G401 (cell line): Measurements from ENCODE around the gene NSA2. TPM values are rescaled to one million over a fixed set of nuclear protein-coding genes. Genes with fewer than 3 reads are reported as not detected.
A peak's percentile ranks its signal among the peaks of the same experiment; 100 is the strongest.
"Not testable (repeated sequence)": the region's sequence is repeated elsewhere in the genome, so short reads cannot be mapped to it uniquely, and the experiment has no call there.

Experiments used
- DNase-seq: peaks from one replicate; pipeline ENCODE4 v3.0.0-alpha.2; 2015; ENCODE audit warnings: low spot score
- in situ Hi-C: cut with HindIII; loops from 2 replicates; pipeline ENCODE4 v1.10.0; 2016; ENCODE audit warnings: low sequenced_read_pairs, mixed read lengths
- total RNA-seq: library from RNA; depleted of rRNA; stranded (reverse); fragments of >200 nt; shearing (Covaris generic); gene quantifications from 2 replicates; pipeline ENCODE4 v1.2.3, GENCODE V29; 2014; rRNA removed

The NSA2 gene
- total RNA-seq = 21.1 and 37.4 TPM in 2 replicates

GRCh38 chr5:74766849-74767578, at the start of gene NSA2, which contains the start of gene GFM2:
Gene NSA2 (plus strand): TSS chr5:74767249. CDS start chr5:74767361, 112 bp downstream.
Gene GFM2 (minus strand): TSS chr5:74767117. CDS start chr5:74763742, 3,375 bp downstream.
- in situ Hi-C loops = no loop called here
- peak; percentile 93 for DNase-seq

DNA sequence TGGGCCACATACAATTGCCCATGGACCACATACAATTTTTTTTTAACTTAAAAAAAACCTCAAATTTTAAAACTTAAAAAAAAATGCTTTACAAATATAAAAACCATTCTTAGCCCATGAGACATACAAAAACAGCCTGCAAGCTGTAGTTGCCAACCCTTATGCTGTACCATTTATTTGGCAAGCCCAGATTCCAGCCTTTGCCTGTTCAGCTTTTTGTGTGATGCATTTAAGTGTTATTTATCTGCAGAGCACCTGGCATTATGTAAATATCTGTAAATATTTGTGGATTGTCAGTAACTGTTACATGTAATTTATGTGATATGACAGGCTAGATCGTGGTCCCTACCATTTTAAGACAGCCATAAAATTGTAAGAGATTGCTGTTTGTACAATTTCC, 49.5 kb upstream of the NSA2 start:
- DNase-seq = no peak
- in situ Hi-C loops = no loop called here

DNA sequence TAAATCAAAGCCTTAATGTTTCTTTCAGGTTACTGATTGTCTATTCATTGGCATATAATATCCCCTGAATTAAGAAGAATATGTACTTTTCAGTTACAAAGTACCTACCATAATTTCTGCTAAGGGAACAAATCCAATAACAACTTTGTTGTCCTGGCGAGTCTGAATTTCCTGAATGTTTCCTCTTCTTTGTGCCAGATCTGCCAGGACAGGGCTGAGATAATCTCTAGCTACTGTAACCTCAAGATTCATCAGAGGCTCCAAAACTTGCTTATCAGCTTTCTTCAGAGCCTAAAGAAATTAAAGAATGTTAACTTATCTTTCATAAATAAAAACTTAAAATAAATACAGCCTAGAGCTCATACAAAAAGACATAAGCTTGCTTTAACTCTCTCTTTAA, 44.8 kb upstream of the NSA2 start:
- no peak for DNase-seq
- in situ Hi-C loops = no loop called here

GRCh38 chr5:74725331-74725730, 41.7 kb upstream of the NSA2 start:
- DNase-seq = no peak
- in situ Hi-C loops = no loop called here

GRCh38 chr5:74736759-74737158, 30.3 kb upstream of the NSA2 start:
- peak; percentile 10 for DNase-seq
- in situ Hi-C loops = no loop called here

GRCh38 chr5:74738406-74738805, 28.6 kb upstream of the NSA2 start:
- no peak for DNase-seq
- in situ Hi-C loops = no loop called here

GRCh38 chr5:74748742-74749141, 18.3 kb upstream of the NSA2 start:
- in situ Hi-C loops, DNase-seq: not testable (repeated sequence)

GRCh38 chr5:74761241-74761640, 5.8 kb upstream of the NSA2 start:
- no peak for DNase-seq

GRCh38 chr5:74762599-74762998, 4.5 kb upstream of the NSA2 start:
- in situ Hi-C loops = no loop called here
- DNase-seq = no peak

More at GRCh38 chr5:74761241-74761640, 5.8 kb upstream of the NSA2 start:
- in situ Hi-C loops = no loop called here

- no peak for DNase-seq
- in situ Hi-C loops = no loop called here
Observed at GRCh38 chr5:74763504-74763903, 3.5 kb upstream of the NSA2 start.

- in situ Hi-C loops = no loop called here
- no peak for DNase-seq
Observed at GRCh38 chr5:74765201-74765600, 1.8 kb upstream of the NSA2 start.

DNA sequence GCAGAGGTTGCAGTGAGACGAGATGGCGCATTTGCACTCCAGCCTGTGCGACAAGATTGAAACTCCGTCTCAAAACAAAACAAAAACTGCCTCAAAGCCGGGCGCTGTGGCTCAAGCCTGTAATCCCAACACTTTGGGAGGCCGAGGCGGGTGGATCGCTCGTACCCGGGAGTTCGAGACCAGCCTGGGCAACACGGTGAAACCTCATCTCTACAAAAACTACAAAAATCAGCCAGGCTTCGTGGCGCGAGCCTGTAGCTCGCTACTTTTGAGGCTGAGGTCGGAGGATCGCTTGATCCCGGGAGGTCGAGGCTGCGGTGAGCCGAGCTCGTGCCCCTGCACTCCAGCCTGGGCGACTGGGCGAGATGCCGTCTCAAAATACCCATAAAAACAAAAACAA, 1.1 kb upstream of the NSA2 start:
- DNase-seq = no peak
- in situ Hi-C loops = no loop called here

GRCh38 chr5:74766418-74766848, 616 bp upstream of the NSA2 start:
- in situ Hi-C loops = no loop called here
- DNase-seq = peak; percentile 18

DNA sequence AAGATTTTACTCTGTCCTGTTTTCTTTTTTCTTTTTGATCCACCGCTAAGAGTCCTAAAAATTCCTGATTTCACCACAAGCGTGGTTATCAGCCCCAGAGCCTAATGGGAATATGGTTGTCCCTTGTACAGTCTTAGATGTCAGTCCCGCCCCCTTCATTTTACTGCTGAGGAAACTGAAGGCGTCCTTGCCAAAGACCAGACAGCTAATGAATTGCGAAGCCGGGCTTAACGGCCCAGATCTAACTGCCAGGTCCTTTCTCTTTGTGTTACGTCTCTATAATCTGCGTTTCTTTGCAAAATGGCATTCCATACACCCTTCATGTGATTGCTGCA, 497 bp downstream of the NSA2 start:
- in situ Hi-C loops = no loop called here
- peak; percentile 66 for DNase-seq

DNA sequence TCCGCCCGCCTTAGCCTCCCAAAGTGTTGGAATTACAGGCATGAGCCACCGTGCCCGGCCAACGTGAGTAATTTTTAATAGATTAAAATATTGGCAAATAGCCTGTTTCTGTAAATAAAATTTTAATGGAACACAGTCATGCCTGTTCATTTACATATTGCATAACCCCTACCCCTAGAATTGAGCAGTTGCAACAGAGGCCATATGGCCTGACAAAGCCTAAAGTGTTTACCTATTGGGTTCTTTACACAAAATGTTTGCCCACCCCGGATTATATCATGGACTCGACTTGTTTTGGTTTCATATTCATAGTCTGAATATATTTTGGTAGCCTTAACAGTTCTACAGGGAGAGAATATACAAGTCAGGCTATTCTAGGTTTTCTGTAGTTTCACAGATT, 5.3 kb downstream of the NSA2 start:
- DNase-seq = no peak
- in situ Hi-C loops = no loop called here

- no peak for DNase-seq
- in situ Hi-C loops = no loop called here
Observed at GRCh38 chr5:74778609-74779008, 11.6 kb downstream of the NSA2 start.

DNA sequence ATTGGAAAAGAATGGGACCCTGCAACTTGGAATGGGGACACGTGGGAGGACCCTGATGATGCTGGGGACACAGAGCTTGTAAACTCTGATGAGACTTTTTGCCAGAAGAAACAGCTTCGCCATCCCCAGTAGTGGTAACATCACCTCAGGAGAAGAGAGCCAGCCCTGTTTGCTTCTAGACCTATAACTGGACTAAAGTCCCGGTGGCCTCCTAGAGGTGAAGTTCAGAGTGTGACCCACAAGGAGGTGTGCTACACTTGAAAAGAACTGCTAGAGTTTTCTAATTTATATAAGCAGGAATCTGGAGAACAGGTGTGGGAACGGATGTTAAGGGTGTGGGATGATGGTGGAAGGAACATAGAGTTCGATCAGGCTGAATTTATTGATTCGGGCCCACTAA, 19.8 kb downstream of the NSA2 start:
- in situ Hi-C loops = no loop called here
- DNase-seq = no peak

- no peak for DNase-seq
- in situ Hi-C loops = no loop called here
Observed at GRCh38 chr5:74787424-74787823, 20.4 kb downstream of the NSA2 start.

DNA sequence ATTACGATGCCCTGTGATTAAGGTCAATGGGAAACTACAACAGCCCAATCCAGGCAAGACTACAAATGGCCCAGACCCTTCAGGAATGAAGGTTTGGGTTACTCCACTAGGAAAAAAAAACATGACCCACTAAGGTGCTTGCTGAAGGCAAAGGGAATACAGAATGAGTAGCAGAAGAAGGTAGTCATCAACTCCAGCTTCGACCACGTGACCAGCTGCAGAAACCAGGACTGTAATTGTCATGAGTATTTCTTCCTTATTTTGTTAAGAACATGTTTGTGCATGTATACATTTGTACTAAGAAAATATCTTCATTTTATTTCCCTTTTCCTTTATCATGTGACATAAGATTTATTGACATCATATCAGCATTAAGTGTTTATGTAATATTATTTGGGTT, 24.6 kb downstream of the NSA2 start:
- DNase-seq, in situ Hi-C loops: not testable (repeated sequence)

- in situ Hi-C loops = no loop called here
- DNase-seq = no peak
Observed at GRCh38 chr5:74798977-74799911, 32.2 kb downstream of the NSA2 start.
